Upper lobe of left lung (tissue), 4 donors: Measurements from ENCODE around the gene FAM83G.

Source experiments
- EP300 ChIP-seq, 4 donors: sonication (generic); formaldehyde crosslinking; IDR thresholded peaks; one replicate each; pipeline ENCODE4 v1.5.1; 2017; ENCODE audit warnings: antibody characterized with exemption in 4 of 4, control low read depth in 2 of 4
- POLR2A ChIP-seq, 4 donors: fragments of 450-650 bp; IDR thresholded peaks; one replicate each; pipeline ENCODE4 v1.5.1; 2016 to 2017; ENCODE audit warnings: antibody characterized with exemption in 4 of 4, mild to moderate bottlenecking in 2 of 4
- TF ChIP-seq, protein P1 (sequence below), 6 experiments: fragments of 450-650 bp in 4 of 6; fragments of 200-600 bp in 2 of 6; sonication (generic) in 2 of 6; IDR thresholded peaks; one replicate each; pipeline ENCODE4 v1.5.1; 2016 to 2019; ENCODE audit warnings: antibody characterized with exemption in 6 of 6

- TF ChIP-seq, protein P1, sequence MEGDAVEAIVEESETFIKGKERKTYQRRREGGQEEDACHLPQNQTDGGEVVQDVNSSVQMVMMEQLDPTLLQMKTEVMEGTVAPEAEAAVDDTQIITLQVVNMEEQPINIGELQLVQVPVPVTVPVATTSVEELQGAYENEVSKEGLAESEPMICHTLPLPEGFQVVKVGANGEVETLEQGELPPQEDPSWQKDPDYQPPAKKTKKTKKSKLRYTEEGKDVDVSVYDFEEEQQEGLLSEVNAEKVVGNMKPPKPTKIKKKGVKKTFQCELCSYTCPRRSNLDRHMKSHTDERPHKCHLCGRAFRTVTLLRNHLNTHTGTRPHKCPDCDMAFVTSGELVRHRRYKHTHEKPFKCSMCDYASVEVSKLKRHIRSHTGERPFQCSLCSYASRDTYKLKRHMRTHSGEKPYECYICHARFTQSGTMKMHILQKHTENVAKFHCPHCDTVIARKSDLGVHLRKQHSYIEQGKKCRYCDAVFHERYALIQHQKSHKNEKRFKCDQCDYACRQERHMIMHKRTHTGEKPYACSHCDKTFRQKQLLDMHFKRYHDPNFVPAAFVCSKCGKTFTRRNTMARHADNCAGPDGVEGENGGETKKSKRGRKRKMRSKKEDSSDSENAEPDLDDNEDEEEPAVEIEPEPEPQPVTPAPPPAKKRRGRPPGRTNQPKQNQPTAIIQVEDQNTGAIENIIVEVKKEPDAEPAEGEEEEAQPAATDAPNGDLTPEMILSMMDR (IDR thresholded peaks at IDR 0.05), result no peak
- TF ChIP-seq POLR2A (IDR thresholded peaks at IDR 0.05) (no peak), EP300 (IDR thresholded peaks at IDR 0.05) (no peak)
Measured at GRCh38 chr17:18962494-18962815, 42.1 kb downstream of the FAM83G start.
